ENCODE measurements around the gene MAML2.

GRCh38 chr11:96178887-96179279 is 164.1 kb downstream of the MAML2 start:
- TF ChIP-seq CTCF (IDR thresholded peaks at IDR 0.05) (no peak), EP300 (IDR thresholded peaks at IDR 0.05) (no peak), POLR2AphosphoS5 (IDR thresholded peaks at IDR 0.05) (no peak)
